SH-SY5Y (cell line): ENCODE measurements around the gene FAM110C.

Experiments
- GATA2 ChIP-seq: IDR thresholded peaks from 2 replicates; pipeline ENCODE4 v1.6.1; 2011; ENCODE audit warnings: mild to moderate bottlenecking, low read depth, low read length
- GATA3 ChIP-seq: IDR thresholded peaks from 2 replicates; pipeline ENCODE4 v1.6.1; 2011; ENCODE audit warnings: low read depth, mild to moderate bottlenecking, low read length, moderate library complexity

DNA sequence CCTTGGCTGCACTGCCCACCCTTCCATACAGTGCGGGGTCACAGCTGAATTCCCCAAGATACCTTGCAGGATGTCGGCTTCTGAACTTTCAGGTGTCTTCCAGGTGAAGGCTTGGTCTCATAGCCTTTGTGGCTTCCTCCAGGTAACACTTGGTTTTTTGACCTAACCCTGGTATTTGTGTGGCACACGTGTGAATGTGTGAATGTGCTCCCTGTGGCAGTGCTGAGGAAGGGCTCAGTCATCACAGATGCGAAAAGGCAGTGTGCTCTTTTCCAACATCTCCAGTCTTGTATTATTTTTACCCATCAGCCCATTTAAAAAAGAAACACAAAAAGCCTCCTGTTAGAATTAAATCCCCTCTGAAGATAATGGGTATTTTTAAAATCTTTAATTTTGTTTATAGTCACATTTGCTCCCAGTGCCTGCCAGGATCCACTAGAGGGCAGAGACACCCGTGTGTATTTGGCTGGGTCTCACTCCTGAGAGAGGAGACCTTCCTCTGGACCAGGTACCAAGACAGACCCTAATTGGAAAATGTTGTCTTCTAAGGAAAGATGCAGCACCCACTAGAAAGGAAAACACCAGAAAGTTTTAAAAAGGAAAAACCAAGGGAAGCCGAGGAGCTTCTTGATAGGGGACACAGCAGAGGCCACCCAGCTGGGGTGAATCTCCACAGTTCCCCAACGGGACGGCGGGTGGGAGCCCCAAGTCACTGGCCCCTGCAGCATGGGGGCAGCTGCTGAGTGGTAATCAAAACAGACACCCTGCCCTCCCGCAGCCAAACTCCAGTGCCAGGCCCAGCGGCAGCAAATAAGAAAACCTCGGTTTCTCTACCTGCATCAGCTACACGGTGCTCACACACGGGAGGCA, 27.7 kb downstream of the FAM110C start:
- TF ChIP-seq GATA2: no peak
- TF ChIP-seq GATA3: no peak
